OCI-LY7 (cell line): ENCODE data around the gene CORIN. TPM values are rescaled to one million over a fixed set of nuclear protein-coding genes. Genes with fewer than 3 reads are reported as not detected.
A peak's percentile ranks its signal among the peaks of the same experiment; 100 is the strongest.

Experiments used
- BruUV-seq: library from RNA; stranded (reverse); fragments of 400-500 nt; replicated peaks from 2 replicates; lab custom pipeline; 2021; lab: Mats Ljungman, UMichigan
- CTCF ChIA-PET: fragments of 300-600 bp; sonication (Branson Sonifier 250); formaldehyde crosslinking; loops from one replicate; lab custom pipeline; 2022; ENCODE audit warnings: antibody characterized with exemption; ENCODE audit not compliant: unreplicated experiment; lab: Charles Lee
- POLR2A ChIA-PET: fragments of 300-600 bp; sonication (Branson Sonifier 250); formaldehyde crosslinking; loops from one replicate; lab custom pipeline; 2022; ENCODE audit warnings: antibody characterized with exemption; lab: Charles Lee
- DNase-seq: peaks from one replicate; pipeline ENCODE4 v3.0.0-alpha.2; 2015; ENCODE audit warnings: low spot score
- H2AFZ ChIP-seq: fragments of 200-600 bp; sonication (generic), shearing (Covaris generic); 2 replicates; pipeline ENCODE4 v1.6.1; 2014; ENCODE audit warnings: mild to moderate bottlenecking, antibody characterized with exemption, low read length, moderate library complexity
- H3K27ac ChIP-seq: fragments of 200-600 bp; sonication (generic); 2 replicates; pipeline ENCODE4 v1.5.1; 2014; ENCODE audit warnings: mixed run types, low read depth, mild to moderate bottlenecking, moderate library complexity, low read length, inconsistent platforms; ENCODE audit not compliant: poor library complexity, severe bottlenecking
- H3K36me3 ChIP-seq: fragments of 200-600 bp; sonication (generic); 2 replicates; pipeline ENCODE4 v1.6.1; 2014; ENCODE audit warnings: mild to moderate bottlenecking, antibody characterized with exemption, low read length, moderate library complexity, mixed read lengths; ENCODE audit not compliant: insufficient read depth
- H3K4me1 ChIP-seq: fragments of 200-600 bp; sonication (generic); 2 replicates; pipeline ENCODE4 v1.5.1; 2014; ENCODE audit warnings: mild to moderate bottlenecking, low read length; ENCODE audit not compliant: insufficient read depth, poor library complexity, severe bottlenecking
- H3K4me2 ChIP-seq: fragments of 200-600 bp; sonication (generic); 2 replicates; pipeline ENCODE4 v1.6.1; 2014; ENCODE audit warnings: mild to moderate bottlenecking, low read length
- H3K4me3 ChIP-seq: fragments of 200-600 bp; sonication (generic); 2 replicates; pipeline ENCODE4 v1.5.1; 2014; ENCODE audit warnings: mild to moderate bottlenecking, low read depth, low read length; ENCODE audit not compliant: poor library complexity, severe bottlenecking
- H3K79me2 ChIP-seq: fragments of 200-600 bp; sonication (generic); 2 replicates; pipeline ENCODE4 v1.6.1; 2016; ENCODE audit warnings: low read depth, mild to moderate bottlenecking, low read length, moderate library complexity, mixed read lengths; ENCODE audit not compliant: insufficient read depth
- H3K9me2 ChIP-seq: fragments of 200-600 bp; sonication (generic); 2 replicates; pipeline ENCODE4 v1.6.1; 2016; ENCODE audit warnings: mild to moderate bottlenecking, low read length, mixed read lengths; ENCODE audit not compliant: insufficient read depth
- H3K9me3 ChIP-seq: fragments of 200-600 bp; sonication (generic); 2 replicates; pipeline ENCODE4 v1.6.1; 2014; ENCODE audit warnings: mild to moderate bottlenecking, mixed run types, low read length, mixed read lengths
- H4K20me1 ChIP-seq: fragments of 200-600 bp; sonication (generic); 2 replicates; pipeline ENCODE4 v1.6.1; 2014; ENCODE audit warnings: mild to moderate bottlenecking, antibody characterized with exemption, low read length, moderate library complexity, mixed read lengths; ENCODE audit not compliant: insufficient read depth
- CTCF ChIP-seq: fragments of 200-600 bp; sonication (generic); conservative IDR thresholded peaks from 2 replicates; pipeline ENCODE4 v1.5.1; 2014; ENCODE audit warnings: mild to moderate bottlenecking, antibody characterized with exemption, low read length, moderate library complexity, mixed read lengths
- EZH2phosphoT487 ChIP-seq: fragments of 200-600 bp; sonication (generic); IDR thresholded peaks from 2 replicates; pipeline ENCODE4 v1.6.1; 2018; ENCODE audit warnings: low read depth, borderline replicate concordance, mild to moderate bottlenecking, mixed run types, antibody characterized with exemption, low read length, moderate library complexity, mixed read lengths
- intact Hi-C: fragments of 100-400 bp; cut with micrococcal nuclease; formaldehyde crosslinking; loops from one replicate; pipeline ENCODE4 v1.10.0; 2022; ENCODE audit not compliant: unreplicated experiment
- total RNA-seq, 2 experiments: library from RNA; depleted of rRNA in 1 of 2; stranded (reverse); fragments of >200 nt in 1 of 2; shearing (Covaris generic) in 1 of 2; gene quantifications; 2 replicates each; pipeline ENCODE4 v1.2.3, GENCODE V29; 2014 to 2022

CORIN gene
- total RNA-seq, 2 experiments from 2014 or later: 0.40 TPM; not detected in 1

GRCh38 chr4:47662975-47663374 lies 174.9 kb downstream of the CORIN start:
- ChIA-PET POLR2A (interaction anchor here (0.6 kb wide), 1 partner anchor 713 kb away, joined by 4 read pairs; no protein-coding TSS in a partner anchor), CTCF (no interaction called here)
- DNase-seq: peak; percentile 43
- H3K79me2 ChIP-seq: no peaks in the 10 kb centered on the region
- no peaks in the 10 kb centered on the region for H4K20me1 ChIP-seq
- H2AFZ ChIP-seq: no peak overlapping the region
- no TSS peak for BruUV-seq
- no peak overlapping the region for H3K27ac ChIP-seq
- H3K9me2 ChIP-seq: no peaks in the 10 kb centered on the region
- H3K4me3 ChIP-seq: no peak overlapping the region
- no peaks in the 10 kb centered on the region for H3K4me1 ChIP-seq
- H3K4me2 ChIP-seq: no peak overlapping the region
- intact Hi-C loops: no loop called here
- TF ChIP-seq CTCF (peak; percentile 76), EZH2phosphoT487 (no peak)
- H3K9me3 ChIP-seq: no peaks in the 10 kb centered on the region
- no peaks in the 10 kb centered on the region for H3K36me3 ChIP-seq

GRCh38 chr4:47661741-47662140 lies 176.1 kb downstream of the CORIN start:
- no peak overlapping the region for H2AFZ ChIP-seq
- no peaks in the 10 kb centered on the region for H3K79me2 ChIP-seq
- no peaks in the 10 kb centered on the region for H4K20me1 ChIP-seq
- H3K27ac ChIP-seq: no peak overlapping the region
- H3K4me1 ChIP-seq: no peaks in the 10 kb centered on the region
- no TSS peak for BruUV-seq
- no peaks in the 10 kb centered on the region for H3K9me3 ChIP-seq
- H3K4me2 ChIP-seq: no peak overlapping the region
- H3K4me3 ChIP-seq: no peak overlapping the region
- ChIA-PET CTCF (no interaction called here), POLR2A (interaction anchor here (0.8 kb wide), 1 partner anchor 9 kb away, joined by 3 read pairs; no protein-coding TSS in a partner anchor)
- DNase-seq: no peak
- H3K9me2 ChIP-seq: no peaks in the 10 kb centered on the region
- TF ChIP-seq EZH2phosphoT487 (no peak), CTCF (no peak)
- no peaks in the 10 kb centered on the region for H3K36me3 ChIP-seq
- intact Hi-C loops: no loop called here

GRCh38 chr4:47659342-47659741 lies 178.5 kb downstream of the CORIN start:
- POLR2A ChIA-PET: no interaction called here
- intact Hi-C loops: no loop called here
- H3K27ac ChIP-seq: no peak overlapping the region
- H3K36me3 ChIP-seq: no peaks in the 10 kb centered on the region
- no peaks in the 10 kb centered on the region for H4K20me1 ChIP-seq
- TF ChIP-seq EZH2phosphoT487 (no peak), CTCF (no peak)
- H3K9me2 ChIP-seq: no peaks in the 10 kb centered on the region
- CTCF ChIA-PET: no interaction called here
- no TSS peak for BruUV-seq
- H3K4me2 ChIP-seq: no peak overlapping the region
- no peak overlapping the region for H3K4me3 ChIP-seq
- no peaks in the 10 kb centered on the region for H3K4me1 ChIP-seq
- no peaks in the 10 kb centered on the region for H3K79me2 ChIP-seq
- H2AFZ ChIP-seq: no peak overlapping the region
- H3K9me3 ChIP-seq: no peaks in the 10 kb centered on the region
- no peak for DNase-seq
